Rectal smooth muscle tissue (tissue), 1 donor: ENCODE data around the gene ANG.
"Not testable (repeated sequence)": the region's sequence is repeated elsewhere in the genome, so short reads cannot be mapped to it uniquely, and the experiment has no call there.

Experiments used
- H3K27ac ChIP-seq: one replicate; pipeline ENCODE4 v1.7.0; 2013; ENCODE audit warnings: low read depth, low read length, inconsistent platforms
- H3K27me3 ChIP-seq: one replicate; pipeline ENCODE4 v1.7.0; 2013; ENCODE audit warnings: low read length; ENCODE audit not compliant: control insufficient read depth, insufficient read depth
- H3K36me3 ChIP-seq: one replicate; pipeline ENCODE4 v1.7.0; 2013; ENCODE audit warnings: low read length; ENCODE audit not compliant: control insufficient read depth, insufficient read depth
- H3K4me1 ChIP-seq: one replicate; pipeline ENCODE4 v1.7.0; 2013; ENCODE audit warnings: low read length; ENCODE audit not compliant: control insufficient read depth, insufficient read depth
- H3K4me3 ChIP-seq: one replicate; pipeline ENCODE4 v1.7.0; 2013; ENCODE audit warnings: low read length
- H3K9ac ChIP-seq: one replicate; pipeline ENCODE4 v1.7.0; 2013; ENCODE audit warnings: low read length

Gene ANG

DNA sequence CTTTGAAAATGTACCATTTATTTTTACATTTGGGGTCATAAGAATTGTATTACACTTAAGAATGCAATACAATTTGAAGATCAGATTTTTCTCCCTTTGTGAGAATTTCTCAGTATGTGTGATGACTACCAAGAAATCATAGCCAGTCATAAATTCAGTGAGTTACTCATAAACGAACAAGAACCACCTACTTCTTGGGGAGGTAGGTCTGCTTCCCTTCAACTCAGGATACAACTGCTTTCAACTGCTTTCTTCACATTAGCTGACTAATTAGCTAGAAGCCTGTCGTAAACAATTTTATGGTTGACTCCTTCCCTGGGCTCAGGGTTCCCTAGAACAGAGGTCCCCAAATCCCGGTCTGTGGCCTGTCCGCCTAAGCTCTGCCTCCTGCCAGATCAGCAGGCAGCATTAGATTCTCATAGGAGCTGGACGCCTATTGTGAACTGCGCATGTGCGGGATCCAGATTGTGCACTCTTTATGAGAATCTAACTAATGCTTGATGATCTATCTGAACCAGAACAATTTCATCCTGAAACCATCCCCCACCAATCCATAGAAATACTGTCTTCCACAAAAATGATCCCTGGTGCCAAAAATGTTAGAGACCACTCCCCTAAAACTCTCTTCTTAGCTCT, 3.7 kb downstream of the ANG start:
- Histone ChIP-seq H3K36me3 (peaks cover 4% of the 10 kb centered on the region), H3K9ac (no peak overlapping the region), H3K27ac (no peak overlapping the region), H3K4me3 (no peak overlapping the region), H3K4me1 (no peaks in the 10 kb centered on the region), H3K27me3 (no peaks in the 10 kb centered on the region)

DNA sequence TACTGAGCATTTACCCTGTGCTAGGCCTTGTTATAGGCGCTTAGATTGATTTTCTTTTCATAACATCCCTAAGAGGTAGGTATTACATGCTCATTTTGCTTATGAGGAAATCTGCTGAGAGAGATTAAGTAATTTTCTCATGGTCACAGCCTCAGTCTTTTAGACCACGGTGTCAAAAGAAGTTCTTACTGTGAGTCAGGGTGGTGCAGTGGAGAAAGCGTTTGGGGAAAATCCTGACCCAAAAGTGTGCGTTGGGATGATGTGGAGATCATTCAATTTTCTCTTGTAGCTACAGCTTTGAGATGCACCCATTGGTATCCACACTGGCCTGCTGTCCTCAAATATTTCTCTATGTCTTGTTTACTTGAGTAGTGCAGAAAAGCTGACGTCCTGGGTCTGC, 8.2 kb downstream of the ANG start:
- Histone ChIP-seq H3K27me3 (no peaks in the 10 kb centered on the region), H3K4me1 (no peaks in the 10 kb centered on the region), H3K4me3 (no peak overlapping the region), H3K36me3 (peaks cover 6% of the 10 kb centered on the region), H3K27ac (no peak overlapping the region), H3K9ac (no peak overlapping the region)

GRCh38 chr14:20697273-20698017, 8.9 kb downstream of the ANG start:
- no peak overlapping the region for H3K27ac ChIP-seq
- H3K36me3 ChIP-seq = peaks cover 6% of the 10 kb centered on the region
- no peak overlapping the region for H3K9ac ChIP-seq
- no peaks in the 10 kb centered on the region for H3K4me1 ChIP-seq
- H3K27me3 ChIP-seq = no peaks in the 10 kb centered on the region
- H3K4me3 ChIP-seq = no peak overlapping the region

- H3K36me3 ChIP-seq = peaks cover 6% of the 10 kb centered on the region
- no peaks in the 10 kb centered on the region for H3K4me1 ChIP-seq
- H3K27me3 ChIP-seq = no peaks in the 10 kb centered on the region
- H3K27ac ChIP-seq = no peak overlapping the region
- no peak overlapping the region for H3K4me3 ChIP-seq
- no peak overlapping the region for H3K9ac ChIP-seq
Measured at GRCh38 chr14:20698018-20698329, 9.4 kb downstream of the ANG start.

- peaks cover 3% of the 10 kb centered on the region for H3K36me3 ChIP-seq
- H3K4me1 ChIP-seq = no peaks in the 10 kb centered on the region
- H3K27ac ChIP-seq = no peak overlapping the region
- no peaks in the 10 kb centered on the region for H3K27me3 ChIP-seq
- no peak overlapping the region for H3K9ac ChIP-seq
- H3K4me3 ChIP-seq = no peak overlapping the region
Measured at GRCh38 chr14:20698934-20699333, 10.4 kb downstream of the ANG start.

- Histone ChIP-seq H3K27me3 (no peaks in the 10 kb centered on the region), H3K9ac (no peak overlapping the region)
Measured at GRCh38 chr14:20699931-20700330, 11.4 kb downstream of the ANG start.

GRCh38 chr14:20700965-20701364, 12.4 kb downstream of the ANG start:
- not testable (repeated sequence) for H3K27me3 ChIP-seq, H3K9ac ChIP-seq, H3K27ac ChIP-seq, H3K36me3 ChIP-seq, H3K4me1 ChIP-seq, H3K4me3 ChIP-seq

More at GRCh38 chr14:20699931-20700330, 11.4 kb downstream of the ANG start:
- no peak overlapping the region for H3K4me3 ChIP-seq
- peaks cover 2% of the 10 kb centered on the region for H3K36me3 ChIP-seq
- no peaks in the 10 kb centered on the region for H3K4me1 ChIP-seq
- no peak overlapping the region for H3K27ac ChIP-seq

DNA sequence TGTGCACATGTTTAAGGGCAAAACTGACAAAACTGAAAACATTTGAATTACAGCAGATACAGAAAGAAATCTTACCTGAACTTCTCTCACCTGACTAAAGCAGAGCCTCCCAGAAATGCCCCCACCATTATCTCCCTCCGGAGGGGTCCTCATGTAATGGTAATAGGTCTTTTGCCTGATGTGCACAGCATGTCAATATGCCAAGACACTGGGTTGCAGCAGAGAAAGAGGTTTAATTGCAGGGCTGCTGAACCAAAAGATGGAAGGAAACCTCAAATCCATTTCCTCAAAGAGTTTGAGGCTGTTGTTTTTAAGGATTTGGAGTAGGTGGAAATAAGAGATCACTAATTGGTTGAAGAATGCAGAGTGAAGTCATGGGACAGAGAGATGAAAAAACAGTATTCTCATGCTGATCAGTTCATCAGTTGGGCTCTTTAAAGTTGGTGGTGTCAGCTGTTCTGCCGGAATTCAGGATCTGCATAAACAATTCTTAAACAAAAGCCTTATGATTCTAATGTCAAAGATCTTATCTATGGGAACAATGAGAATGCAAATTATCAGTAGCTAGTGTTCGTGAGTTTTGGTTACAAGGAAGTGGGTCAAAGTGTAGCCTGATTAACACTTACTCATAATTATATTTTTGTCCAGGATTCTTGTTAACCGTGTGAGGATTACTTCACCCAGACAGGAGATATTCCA, 18.2 kb downstream of the ANG start:
- Histone ChIP-seq H3K4me1 (no peaks in the 10 kb centered on the region), H3K4me3 (no peak overlapping the region), H3K27me3 (no peaks in the 10 kb centered on the region), H3K9ac (no peak overlapping the region), H3K27ac (no peak overlapping the region), H3K36me3 (no peaks in the 10 kb centered on the region)

DNA sequence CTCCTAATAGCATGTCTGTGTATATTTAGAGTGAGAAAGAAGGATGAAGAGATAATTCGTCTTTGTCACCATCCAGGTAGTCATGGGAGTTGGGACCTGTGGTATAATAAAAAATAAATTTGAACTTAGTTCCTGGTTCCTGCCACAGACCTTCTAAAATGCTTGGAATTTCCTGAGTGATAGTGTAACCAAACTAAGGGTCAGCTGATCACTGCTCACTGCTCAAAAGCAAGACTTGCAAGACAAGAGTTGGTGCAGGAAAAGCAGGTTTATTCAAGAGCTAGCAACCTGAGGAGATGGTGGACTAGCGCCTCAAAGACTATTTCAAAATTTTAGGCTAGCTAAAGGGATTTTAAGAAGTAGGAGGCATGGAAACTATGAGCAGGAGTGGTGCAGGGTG, 19.1 kb downstream of the ANG start:
- Histone ChIP-seq H3K36me3 (no peaks in the 10 kb centered on the region), H3K27me3 (no peaks in the 10 kb centered on the region), H3K4me1 (no peaks in the 10 kb centered on the region), H3K4me3 (no peak overlapping the region), H3K9ac (no peak overlapping the region), H3K27ac (no peak overlapping the region)

DNA sequence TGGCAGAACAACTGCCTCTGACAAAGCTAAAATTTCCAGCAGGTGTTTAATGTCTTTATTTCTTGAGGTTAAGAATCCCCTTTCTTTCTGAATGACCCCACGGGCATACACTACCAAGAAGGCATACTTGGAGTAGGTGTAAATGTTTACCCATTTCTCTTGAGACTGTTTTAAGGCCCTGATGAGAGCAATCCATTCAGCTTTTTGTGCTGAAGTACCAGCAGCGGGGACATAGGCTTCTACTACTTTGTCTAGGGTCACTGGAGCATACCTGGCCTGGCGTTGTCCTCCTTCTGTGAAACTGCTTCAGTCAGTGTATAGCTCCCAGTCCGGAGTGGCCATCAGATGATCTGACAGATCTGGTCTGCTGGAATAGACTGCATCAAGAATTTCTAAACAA, 22.7 kb downstream of the ANG start:
- H3K4me1 ChIP-seq = no peaks in the 10 kb centered on the region
- H3K27ac ChIP-seq = no peak overlapping the region
- no peaks in the 10 kb centered on the region for H3K36me3 ChIP-seq
- no peak overlapping the region for H3K4me3 ChIP-seq
- no peaks in the 10 kb centered on the region for H3K27me3 ChIP-seq
- no peak overlapping the region for H3K9ac ChIP-seq

GRCh38 chr14:20711685-20712084, 23.1 kb downstream of the ANG start:
- H3K9ac ChIP-seq = no peak overlapping the region
- no peaks in the 10 kb centered on the region for H3K36me3 ChIP-seq
- no peaks in the 10 kb centered on the region for H3K27me3 ChIP-seq
- H3K4me3 ChIP-seq = no peak overlapping the region
- H3K4me1 ChIP-seq = no peaks in the 10 kb centered on the region
- no peak overlapping the region for H3K27ac ChIP-seq

GRCh38 chr14:20712904-20713303, 24.3 kb downstream of the ANG start:
- H3K27me3 ChIP-seq = no peaks in the 10 kb centered on the region
- H3K36me3 ChIP-seq = no peaks in the 10 kb centered on the region
- H3K4me1 ChIP-seq = no peaks in the 10 kb centered on the region
- no peak overlapping the region for H3K9ac ChIP-seq
- H3K27ac ChIP-seq = no peak overlapping the region
- H3K4me3 ChIP-seq = no peak overlapping the region
